NCI-H748 (cell line): ENCODE results near the gene AUTS2.

Source experiments
- DNase-seq: peaks from one replicate; lab custom pipeline; 2025; ENCODE audit not compliant: unreplicated experiment; lab: John Stamatoyannopoulos, UW

The AUTS2 gene

GRCh38 chr7:70098905-70099672 lies 500.8 kb downstream of the AUTS2 start:
- no peak for DNase-seq

GRCh38 chr7:70104243-70104642 lies 506.0 kb downstream of the AUTS2 start:
- no peak for DNase-seq

GRCh38 chr7:70113078-70113477 lies 514.8 kb downstream of the AUTS2 start:
- no peak for DNase-seq

- DNase-seq = no peak
Observed at GRCh38 chr7:70113536-70113935, 515.3 kb downstream of the AUTS2 start.

GRCh38 chr7:70114806-70115205 lies 516.5 kb downstream of the AUTS2 start:
- no peak for DNase-seq

GRCh38 chr7:70116244-70116643 lies 518.0 kb downstream of the AUTS2 start:
- DNase-seq = no peak

GRCh38 chr7:70116867-70117266 lies 518.6 kb downstream of the AUTS2 start:
- no peak for DNase-seq

GRCh38 chr7:70120851-70121250 lies 522.6 kb downstream of the AUTS2 start:
- no peak for DNase-seq

- peak; percentile 71 for DNase-seq
Observed at GRCh38 chr7:70131817-70132216, 533.5 kb downstream of the AUTS2 start.

- DNase-seq = peak; percentile 76
Observed at GRCh38 chr7:70132226-70132851, 534.1 kb downstream of the AUTS2 start.

GRCh38 chr7:70132852-70133690 lies 534.8 kb downstream of the AUTS2 start:
- DNase-seq = peak; percentile 53

- DNase-seq = peak; percentile 55
Observed at GRCh38 chr7:70134029-70134770, 535.9 kb downstream of the AUTS2 start.

GRCh38 chr7:70135656-70136055 lies 537.4 kb downstream of the AUTS2 start:
- no peak for DNase-seq

GRCh38 chr7:70137126-70137525 lies 538.9 kb downstream of the AUTS2 start:
- no peak for DNase-seq

GRCh38 chr7:70142247-70142932 lies 544.1 kb downstream of the AUTS2 start:
- DNase-seq = no peak

GRCh38 chr7:70143075-70144044 lies 545.1 kb downstream of the AUTS2 start:
- peak; percentile 93 for DNase-seq

- no peak for DNase-seq
Observed at GRCh38 chr7:70148997-70149396, 550.7 kb downstream of the AUTS2 start.

- DNase-seq = no peak
Observed at GRCh38 chr7:70152313-70152712, 554.0 kb downstream of the AUTS2 start.

GRCh38 chr7:70153933-70154332 lies 555.7 kb downstream of the AUTS2 start:
- DNase-seq = no peak
